ENCODE results near the gene ZFP3. TPM values are rescaled to one million over a fixed set of nuclear protein-coding genes. Genes with fewer than 3 reads are reported as not detected.
"Not testable (repeated sequence)": the region's sequence is repeated elsewhere in the genome, so short reads cannot be mapped to it uniquely, and the experiment has no call there.

Gene ZFP3
- total and polyA plus RNA-seq, 2 of the 4 experiments (the other 2 are of a cell fraction) = 0.54 to 0.75 TPM

DNA sequence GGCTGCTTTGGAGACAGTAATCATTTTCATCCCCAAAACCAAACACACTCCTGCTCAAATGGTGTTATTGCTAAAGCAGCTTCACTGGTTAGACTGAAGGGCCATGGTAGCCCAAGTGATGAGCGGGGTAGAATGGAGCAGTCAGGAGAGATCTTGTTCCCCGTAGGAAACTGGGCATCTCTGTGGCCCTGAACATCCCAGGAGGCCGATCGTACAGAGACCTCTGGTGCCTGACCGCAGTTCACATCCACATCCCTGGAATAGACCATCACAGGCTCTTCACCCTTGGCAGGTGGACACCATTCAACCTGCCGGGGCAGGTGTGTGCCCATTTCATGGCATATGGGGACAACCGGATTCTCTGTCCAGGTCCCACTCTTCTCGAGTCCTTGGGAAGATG is 51.5 kb downstream of the ZFP3 start:
- H4K91ac ChIP-seq (ENCODE audit: insufficient read depth, low read depth, low read length); H4K8ac ChIP-seq (ENCODE audit: low read depth in 2 of 2, low read length in 2 of 2); H3K4me1 ChIP-seq (ENCODE audit: control insufficient read depth, insufficient read depth, low read length); H3K56ac ChIP-seq (ENCODE audit: extremely low read depth, insufficient read depth, low read length); H2BK20ac ChIP-seq (ENCODE audit: low read depth, low read length); intact Hi-C loops (cut with micrococcal nuclease); H3K4me3 ChIP-seq (ENCODE audit: insufficient read depth, low read depth, low read length); H2AFZ ChIP-seq (replicated peaks; ENCODE audit: low read length, poor library complexity); ATAC-seq (ENCODE audit: low read depth); POLR2A ChIA-PET (ENCODE audit: unreplicated experiment); dilution Hi-C loops (cut with HindIII; ENCODE audit: low sequenced_read_pairs, unreplicated experiment); H2BK15ac ChIP-seq (ENCODE audit: low read depth, low read length); H4K20me1 ChIP-seq (ENCODE audit: insufficient read depth, low read length); H3K36me3 ChIP-seq (ENCODE audit: control insufficient read depth, insufficient read depth, low read length); CTCF ChIA-PET; H3K4ac ChIP-seq (ENCODE audit: low read depth, low read length); H3K14ac ChIP-seq (replicated peaks; ENCODE audit: low read depth, low read length); H3K79me1 ChIP-seq (ENCODE audit: low read depth in 1 of 2, low read length in 2 of 2); H3K9me3 ChIP-seq (ENCODE audit: control insufficient read depth, insufficient read depth, low read length); H2BK120ac ChIP-seq (ENCODE audit: low read depth, low read length); in situ Hi-C loops (cut with MboI; ENCODE audit: low sequenced_read_pairs); BruUV-seq (replicated peaks); H2AK9ac ChIP-seq (replicated peaks; ENCODE audit: low read depth, low read length, poor library complexity); H2AK5ac ChIP-seq (ENCODE audit: low read depth, low read length); H3K9ac ChIP-seq (ENCODE audit: low read depth, low read length); H3K27ac ChIP-seq (ENCODE audit: insufficient read depth, low read length); H3K4me2 ChIP-seq (ENCODE audit: low read depth, low read length); H3K9me1 ChIP-seq (ENCODE audit: insufficient read depth, low read length); H4K5ac ChIP-seq (ENCODE audit: low read depth, low read length); H3K23ac ChIP-seq (ENCODE audit: low read depth, low read length); H2BK5ac ChIP-seq (ENCODE audit: low read depth, low read length, poor library complexity, severe bottlenecking); H3K18ac ChIP-seq (ENCODE audit: low read depth, low read length); DNase-seq: not testable (repeated sequence)
- 78% methylated on average over 7 of the region's 8 CpGs; no CpG with 5 or more reads in 1 of the 2 experiments for WGBS, 2 experiments (ENCODE audit: extremely low coverage in 2 of 2, insufficient read length in 1 of 2)
- peaks cover 13% of the 10 kb centered on the region for H3K27me3 ChIP-seq (ENCODE audit: control insufficient read depth, insufficient read depth, low read length)

DNA sequence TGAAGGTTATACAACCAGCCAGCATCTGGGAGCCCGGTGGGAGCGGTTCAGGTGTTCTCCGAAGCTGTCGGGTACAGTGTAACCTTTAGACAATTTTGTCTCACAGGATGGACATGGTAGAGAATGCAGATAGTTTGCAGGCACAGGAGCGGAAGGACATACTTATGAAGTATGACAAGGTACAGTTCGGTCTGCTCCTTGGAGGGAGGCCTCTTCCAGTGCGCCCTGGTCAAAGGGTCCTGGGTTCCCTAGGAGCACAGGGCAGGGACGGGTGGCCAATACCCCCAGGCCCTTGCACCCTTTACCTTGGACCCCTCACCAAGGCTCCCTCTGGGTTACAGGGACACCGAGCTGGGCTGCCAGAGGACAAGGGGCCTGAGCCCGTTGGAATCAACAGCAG is 52.0 kb downstream of the ZFP3 start:
- H2AFZ ChIP-seq (replicated peaks; ENCODE audit: low read length, poor library complexity); H3K9ac ChIP-seq (ENCODE audit: low read depth, low read length); in situ Hi-C loops (cut with MboI; ENCODE audit: low sequenced_read_pairs); H4K5ac ChIP-seq (ENCODE audit: low read depth, low read length); H3K4me3 ChIP-seq (ENCODE audit: insufficient read depth, low read depth, low read length); H3K14ac ChIP-seq (replicated peaks; ENCODE audit: low read depth, low read length); intact Hi-C loops (cut with micrococcal nuclease); H3K4me1 ChIP-seq (ENCODE audit: control insufficient read depth, insufficient read depth, low read length); POLR2A ChIA-PET (ENCODE audit: unreplicated experiment); H2BK5ac ChIP-seq (ENCODE audit: low read depth, low read length, poor library complexity, severe bottlenecking); DNase-seq; H3K79me1 ChIP-seq (ENCODE audit: low read depth in 1 of 2, low read length in 2 of 2); H3K27ac ChIP-seq (ENCODE audit: insufficient read depth, low read length); H4K91ac ChIP-seq (ENCODE audit: insufficient read depth, low read depth, low read length); dilution Hi-C loops (cut with HindIII; ENCODE audit: low sequenced_read_pairs, unreplicated experiment); H3K23ac ChIP-seq (ENCODE audit: low read depth, low read length); H4K20me1 ChIP-seq (ENCODE audit: insufficient read depth, low read length); H3K4ac ChIP-seq (ENCODE audit: low read depth, low read length); H3K36me3 ChIP-seq (ENCODE audit: control insufficient read depth, insufficient read depth, low read length); H2AK9ac ChIP-seq (replicated peaks; ENCODE audit: low read depth, low read length, poor library complexity); CTCF ChIA-PET; ATAC-seq (ENCODE audit: low read depth); H3K9me1 ChIP-seq (ENCODE audit: insufficient read depth, low read length); H2BK15ac ChIP-seq (ENCODE audit: low read depth, low read length); H2BK120ac ChIP-seq (ENCODE audit: low read depth, low read length); H3K18ac ChIP-seq (ENCODE audit: low read depth, low read length); H3K9me3 ChIP-seq (ENCODE audit: control insufficient read depth, insufficient read depth, low read length); H3K4me2 ChIP-seq (ENCODE audit: low read depth, low read length); H2AK5ac ChIP-seq (ENCODE audit: low read depth, low read length); H4K8ac ChIP-seq (ENCODE audit: low read depth in 2 of 2, low read length in 2 of 2); H3K56ac ChIP-seq (ENCODE audit: extremely low read depth, insufficient read depth, low read length); BruUV-seq (replicated peaks); H2BK20ac ChIP-seq (ENCODE audit: low read depth, low read length): not testable (repeated sequence)
- H3K27me3 ChIP-seq (ENCODE audit: control insufficient read depth, insufficient read depth, low read length) = peaks cover 13% of the 10 kb centered on the region
- WGBS, 2 experiments (ENCODE audit: extremely low coverage in 2 of 2, insufficient read length in 1 of 2) = 78% methylated on average over 5 of the region's 10 CpGs; no CpG with 5 or more reads in 1 of the 2 experiments
